Ovary (tissue), 3 donors: ENCODE results near the gene FAM3B.

Experiments used
- CTCF ChIP-seq, 3 donors: fragments of 450-650 bp in 2 of 3; fragments of 200-600 bp in 1 of 3; IDR thresholded peaks; one replicate each; pipeline versions ENCODE4 v1.5.1 to v1.8.0; 2016 to 2022; ENCODE audit warnings: antibody characterized with exemption in 3 of 3, mild to moderate bottlenecking in 1 of 3
- POLR2A ChIP-seq: fragments of 450-650 bp; IDR thresholded peaks from one replicate; pipeline ENCODE4 v1.6.1; 2017; ENCODE audit warnings: antibody characterized with exemption, mild to moderate bottlenecking, moderate library complexity
- donor health status: DM: no; HTN: no; CAD: no.

- TF ChIP-seq POLR2A (no peak), CTCF (IDR thresholded peaks at IDR 0.05) (no peak)
Measured at GRCh38 chr21:41362605-41363369, 46.2 kb downstream of the FAM3B start.
